ENCODE data around the gene COBL. TPM values are rescaled to one million over a fixed set of nuclear protein-coding genes. Genes with fewer than 3 reads are reported as not detected.

Gene COBL
- total and polyA plus RNA-seq, 2 of the 4 experiments (the other 2 are of a cell fraction): under 0.01 TPM; not detected in 1

- DNase-seq (no peak), ATAC-seq (ENCODE audit: low read depth) (no peak)
- CTCF ChIA-PET: interaction anchor here (1.0 to 2.7 kb wide), 5 partner anchors 8 to 685 kb away, joined by 5 to 18 read pairs (median 10); no protein-coding TSS in a partner anchor
- Histone ChIP-seq H3K4me2 (ENCODE audit: low read depth, low read length) (no peak overlapping the region), H4K5ac (ENCODE audit: low read depth, low read length) (no peak overlapping the region), H3K9me3 (ENCODE audit: control insufficient read depth, insufficient read depth, low read length) (no peaks in the 10 kb centered on the region), H2AK5ac (ENCODE audit: low read depth, low read length) (no peak overlapping the region), H3K56ac (ENCODE audit: extremely low read depth, insufficient read depth, low read length) (no peak overlapping the region), H2BK15ac (ENCODE audit: low read depth, low read length) (no peak overlapping the region), H3K14ac (replicated peaks; ENCODE audit: low read depth, low read length) (no peak overlapping the region), H2AK9ac (replicated peaks; ENCODE audit: low read depth, low read length, poor library complexity) (no peak overlapping the region), H4K91ac (ENCODE audit: insufficient read depth, low read depth, low read length) (no peak overlapping the region), H3K4ac (ENCODE audit: low read depth, low read length) (no peak overlapping the region), H3K9ac (ENCODE audit: low read depth, low read length) (no peak overlapping the region), H3K18ac (ENCODE audit: low read depth, low read length) (no peak overlapping the region), H2BK20ac (ENCODE audit: low read depth, low read length) (no peak overlapping the region), H3K4me1 (ENCODE audit: control insufficient read depth, insufficient read depth, low read length) (no peaks in the 10 kb centered on the region), H3K79me1 (ENCODE audit: low read depth in 1 of 2, low read length in 2 of 2) (no peaks in the 10 kb centered on the region), H3K4me3 (ENCODE audit: insufficient read depth, low read depth, low read length) (no peak overlapping the region), H3K27me3 (ENCODE audit: control insufficient read depth, insufficient read depth, low read length) (no peaks in the 10 kb centered on the region), H3K27ac (ENCODE audit: insufficient read depth, low read length) (no peak overlapping the region), H3K23ac (ENCODE audit: low read depth, low read length) (no peak overlapping the region), H4K20me1 (ENCODE audit: insufficient read depth, low read length) (no peaks in the 10 kb centered on the region), H3K36me3 (ENCODE audit: control insufficient read depth, insufficient read depth, low read length) (no peaks in the 10 kb centered on the region), H2BK5ac (ENCODE audit: low read depth, low read length, poor library complexity, severe bottlenecking) (no peak overlapping the region), H4K8ac (ENCODE audit: low read depth in 2 of 2, low read length in 2 of 2) (no peak overlapping the region), H2BK120ac (ENCODE audit: low read depth, low read length) (no peak overlapping the region), H3K9me1 (ENCODE audit: insufficient read depth, low read length) (no peaks in the 10 kb centered on the region), H2AFZ (replicated peaks; ENCODE audit: low read length, poor library complexity) (no peak overlapping the region)
- POLR2A ChIA-PET (ENCODE audit: unreplicated experiment): no interaction called here
- WGBS, 2 experiments (ENCODE audit: extremely low coverage in 2 of 2, insufficient read length in 1 of 2): no CpG with 5 or more reads among the region's 4 CpGs
- BruUV-seq (replicated peaks): no TSS peak
- TF ChIP-seq BHLHE40 (IDR thresholded peaks at IDR 0.05; ENCODE audit: low read depth, low read length): no peak
- TF ChIP-seq CEBPB (IDR thresholded peaks at IDR 0.05; ENCODE audit: low read depth, low read length): no peak
- no peak for TF ChIP-seq SMC3 (IDR thresholded peaks at IDR 0.05; ENCODE audit: low read depth, low read length)
- no peak for TF ChIP-seq POLR2A (IDR thresholded peaks at IDR 0.05; ENCODE audit: low read depth, low read length)
- no peak for TF ChIP-seq FOS (IDR thresholded peaks at IDR 0.05; ENCODE audit: low read depth, low read length)
- TF ChIP-seq NFE2L2 (IDR thresholded peaks at IDR 0.05; ENCODE audit: low read depth, low read length): no peak
- no peak for TF ChIP-seq MAZ (IDR thresholded peaks at IDR 0.05; ENCODE audit: borderline replicate concordance, low read depth, low read length)
- no peak for TF ChIP-seq MAFK (IDR thresholded peaks at IDR 0.05; ENCODE audit: low read depth, low read length)
- TF ChIP-seq CHD1 (IDR thresholded peaks at IDR 0.05; ENCODE audit: low read depth, low read length): no peak
- TF ChIP-seq, protein P1, sequence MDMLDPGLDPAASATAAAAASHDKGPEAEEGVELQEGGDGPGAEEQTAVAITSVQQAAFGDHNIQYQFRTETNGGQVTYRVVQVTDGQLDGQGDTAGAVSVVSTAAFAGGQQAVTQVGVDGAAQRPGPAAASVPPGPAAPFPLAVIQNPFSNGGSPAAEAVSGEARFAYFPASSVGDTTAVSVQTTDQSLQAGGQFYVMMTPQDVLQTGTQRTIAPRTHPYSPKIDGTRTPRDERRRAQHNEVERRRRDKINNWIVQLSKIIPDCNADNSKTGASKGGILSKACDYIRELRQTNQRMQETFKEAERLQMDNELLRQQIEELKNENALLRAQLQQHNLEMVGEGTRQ (IDR thresholded peaks at IDR 0.05; ENCODE audit: low read depth, low read length): no peak
- TF ChIP-seq ELK1 (IDR thresholded peaks at IDR 0.05; ENCODE audit: borderline replicate concordance, low read depth, low read length): no peak
- TF ChIP-seq RCOR1 (IDR thresholded peaks at IDR 0.05; ENCODE audit: insufficient replicate concordance, low read length): no peak
- TF ChIP-seq RFX5 (IDR thresholded peaks at IDR 0.05; ENCODE audit: low read depth, low read length): no peak
- TF ChIP-seq RAD21 (IDR thresholded peaks at IDR 0.05; ENCODE audit: low read length): no peak
- no peak for TF ChIP-seq MXI1 (IDR thresholded peaks at IDR 0.05; ENCODE audit: borderline replicate concordance, low read depth, low read length)
- TF ChIP-seq, protein P2, sequence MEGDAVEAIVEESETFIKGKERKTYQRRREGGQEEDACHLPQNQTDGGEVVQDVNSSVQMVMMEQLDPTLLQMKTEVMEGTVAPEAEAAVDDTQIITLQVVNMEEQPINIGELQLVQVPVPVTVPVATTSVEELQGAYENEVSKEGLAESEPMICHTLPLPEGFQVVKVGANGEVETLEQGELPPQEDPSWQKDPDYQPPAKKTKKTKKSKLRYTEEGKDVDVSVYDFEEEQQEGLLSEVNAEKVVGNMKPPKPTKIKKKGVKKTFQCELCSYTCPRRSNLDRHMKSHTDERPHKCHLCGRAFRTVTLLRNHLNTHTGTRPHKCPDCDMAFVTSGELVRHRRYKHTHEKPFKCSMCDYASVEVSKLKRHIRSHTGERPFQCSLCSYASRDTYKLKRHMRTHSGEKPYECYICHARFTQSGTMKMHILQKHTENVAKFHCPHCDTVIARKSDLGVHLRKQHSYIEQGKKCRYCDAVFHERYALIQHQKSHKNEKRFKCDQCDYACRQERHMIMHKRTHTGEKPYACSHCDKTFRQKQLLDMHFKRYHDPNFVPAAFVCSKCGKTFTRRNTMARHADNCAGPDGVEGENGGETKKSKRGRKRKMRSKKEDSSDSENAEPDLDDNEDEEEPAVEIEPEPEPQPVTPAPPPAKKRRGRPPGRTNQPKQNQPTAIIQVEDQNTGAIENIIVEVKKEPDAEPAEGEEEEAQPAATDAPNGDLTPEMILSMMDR (conservative IDR thresholded peaks at IDR 0.05; ENCODE audit: low read depth, low read length): no peak
- dilution Hi-C loops (cut with HindIII; ENCODE audit: low sequenced_read_pairs, unreplicated experiment) (no loop called here), intact Hi-C loops (cut with micrococcal nuclease) (no loop called here), in situ Hi-C loops (cut with MboI; ENCODE audit: low sequenced_read_pairs) (loop anchor here (25.0 kb wide), 1 partner anchor 1015 kb away; no protein-coding TSS in a partner anchor)
Measured at GRCh38 chr7:51152706-51153200, 163.9 kb downstream of the COBL start.

Measured in IMR-90 (cell line).